ENCODE measurements around the gene CCDC178.

- TF ChIP-seq CTCF (conservative IDR thresholded peaks at IDR 0.05; ENCODE audit: low read depth, low read length) (no peak), SMC3 (IDR thresholded peaks at IDR 0.05; ENCODE audit: low read depth, low read length) (no peak), POLR2A (IDR thresholded peaks at IDR 0.05; ENCODE audit: low read depth, low read length) (no peak)
Measured at GRCh38 chr18:33467531-33467930, 27.0 kb upstream of the CCDC178 start.
